ENCODE data around the gene LGR6.

DNA sequence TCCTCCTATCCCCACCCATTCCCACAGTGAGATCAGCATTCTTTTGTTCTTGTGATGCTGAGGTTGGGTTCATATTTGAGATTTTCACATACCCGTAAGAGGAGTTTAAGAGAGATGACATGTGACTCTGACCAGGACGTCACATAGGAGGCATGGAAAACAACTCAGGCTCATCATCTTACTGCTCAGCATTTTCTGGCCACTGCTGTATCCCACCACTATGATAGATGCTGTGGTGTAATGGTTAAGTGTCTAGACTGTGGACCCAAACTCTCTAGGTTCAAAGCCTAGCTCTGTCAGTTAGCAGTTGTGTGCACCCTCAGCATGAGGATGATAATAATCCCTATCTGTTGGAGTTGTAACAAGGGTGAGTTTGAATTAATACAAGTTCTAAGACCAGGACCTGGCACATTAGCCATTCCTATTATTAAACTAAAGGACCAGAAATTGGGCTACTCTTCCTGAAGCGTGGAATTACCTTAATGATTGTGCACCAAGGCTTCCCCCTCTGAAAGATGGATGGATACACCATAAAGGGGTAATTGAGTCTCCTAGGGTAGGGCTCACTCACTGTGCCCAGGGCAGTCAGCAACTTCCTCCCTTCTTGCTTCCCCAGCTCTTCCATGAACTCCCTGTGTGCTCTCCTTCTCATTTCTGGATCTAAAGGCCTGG, 40.9 kb downstream of the LGR6 start:
- no peak for TF ChIP-seq SIN3A (IDR thresholded peaks at IDR 0.05; ENCODE audit: borderline replicate concordance, insufficient read depth, low read length)
- TF ChIP-seq POLR2AphosphoS5 (IDR thresholded peaks at IDR 0.05; ENCODE audit: low read depth, low read length), result no peak
- TF ChIP-seq, protein P1, sequence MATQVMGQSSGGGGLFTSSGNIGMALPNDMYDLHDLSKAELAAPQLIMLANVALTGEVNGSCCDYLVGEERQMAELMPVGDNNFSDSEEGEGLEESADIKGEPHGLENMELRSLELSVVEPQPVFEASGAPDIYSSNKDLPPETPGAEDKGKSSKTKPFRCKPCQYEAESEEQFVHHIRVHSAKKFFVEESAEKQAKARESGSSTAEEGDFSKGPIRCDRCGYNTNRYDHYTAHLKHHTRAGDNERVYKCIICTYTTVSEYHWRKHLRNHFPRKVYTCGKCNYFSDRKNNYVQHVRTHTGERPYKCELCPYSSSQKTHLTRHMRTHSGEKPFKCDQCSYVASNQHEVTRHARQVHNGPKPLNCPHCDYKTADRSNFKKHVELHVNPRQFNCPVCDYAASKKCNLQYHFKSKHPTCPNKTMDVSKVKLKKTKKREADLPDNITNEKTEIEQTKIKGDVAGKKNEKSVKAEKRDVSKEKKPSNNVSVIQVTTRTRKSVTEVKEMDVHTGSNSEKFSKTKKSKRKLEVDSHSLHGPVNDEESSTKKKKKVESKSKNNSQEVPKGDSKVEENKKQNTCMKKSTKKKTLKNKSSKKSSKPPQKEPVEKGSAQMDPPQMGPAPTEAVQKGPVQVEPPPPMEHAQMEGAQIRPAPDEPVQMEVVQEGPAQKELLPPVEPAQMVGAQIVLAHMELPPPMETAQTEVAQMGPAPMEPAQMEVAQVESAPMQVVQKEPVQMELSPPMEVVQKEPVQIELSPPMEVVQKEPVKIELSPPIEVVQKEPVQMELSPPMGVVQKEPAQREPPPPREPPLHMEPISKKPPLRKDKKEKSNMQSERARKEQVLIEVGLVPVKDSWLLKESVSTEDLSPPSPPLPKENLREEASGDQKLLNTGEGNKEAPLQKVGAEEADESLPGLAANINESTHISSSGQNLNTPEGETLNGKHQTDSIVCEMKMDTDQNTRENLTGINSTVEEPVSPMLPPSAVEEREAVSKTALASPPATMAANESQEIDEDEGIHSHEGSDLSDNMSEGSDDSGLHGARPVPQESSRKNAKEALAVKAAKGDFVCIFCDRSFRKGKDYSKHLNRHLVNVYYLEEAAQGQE (IDR thresholded peaks at IDR 0.05; ENCODE audit: insufficient read depth in 1 of 2, low read depth in 2 of 2, low read length in 2 of 2), result no peak
- TF ChIP-seq TAF1 (IDR thresholded peaks at IDR 0.05; ENCODE audit: borderline replicate concordance, insufficient read depth, low read length), result no peak

Data from PFSK-1 (cell line).